Right lobe of liver (tissue), 6 donors: ENCODE data around the gene TARS1. TPM values are rescaled to one million over a fixed set of nuclear protein-coding genes. Genes with fewer than 3 reads are reported as not detected.

ENCODE experiments used
- ATAC-seq, 4 donors: fragments of 200-7000 bp; cut with Tn5 transposase; one replicate each; pipeline ENCODE4 v1.9.1; 2020; ENCODE audit warnings: mild to moderate bottlenecking in 4 of 4, moderate library complexity in 4 of 4
- DNase-seq, 3 donors: peaks; one replicate each; pipeline ENCODE4 v3.0.0-alpha.2; 2020
- H3K27ac ChIP-seq, 3 donors: fragments of 200-600 bp; one replicate each; pipeline ENCODE4 v1.8.0; 2022
- H3K27me3 ChIP-seq, 2 donors: fragments of 200-600 bp; one replicate each; pipeline ENCODE4 v1.8.0; 2022
- H3K36me3 ChIP-seq, 4 donors: fragments of 200-600 bp; sonication (generic) in 1 of 4; one replicate each; pipeline versions ENCODE4 v1.5.1 to v1.8.0; 2017 to 2022; ENCODE audit warnings: control low read depth in 1 of 4
- H3K4me1 ChIP-seq, 4 donors: fragments of 200-600 bp; sonication (generic) in 1 of 4; one replicate each; pipeline versions ENCODE4 v1.5.1 to v1.8.0; 2017 to 2022; ENCODE audit warnings: control low read depth in 1 of 4
- H3K4me3 ChIP-seq, 3 donors: fragments of 200-600 bp; one replicate each; pipeline ENCODE4 v1.8.0; 2022
- H3K9me3 ChIP-seq, 4 donors: fragments of 200-600 bp; sonication (generic) in 1 of 4; one replicate each; pipeline versions ENCODE4 v1.5.1 to v1.8.0; 2017 to 2022; ENCODE audit warnings: control low read depth in 1 of 4
- POLR2A ChIP-seq: fragments of 450-650 bp; IDR thresholded peaks from one replicate; pipeline ENCODE4 v1.6.1; 2017; ENCODE audit warnings: antibody characterized with exemption, mild to moderate bottlenecking
- WGBS: methylation state at CpG from one replicate; pipeline ENCODE4 v1.1.6; 2018; ENCODE audit warnings: low coverage, low lambda C conversion rate; ENCODE audit not compliant: insufficient coverage; ENCODE audit errors: missing lambda C conversion rate; 5-methylcytosine and 5-hydroxymethylcytosine counted together
- intact Hi-C, 2 donors: fragments of 100-400 bp; cut with DNase I; formaldehyde crosslinking; loops; one replicate each; pipeline versions ENCODE4 v1.11.2 to v1.14.1; 2022
- total RNA-seq, 6 experiments: library from RNA; depleted of rRNA in 2 of 6; stranded (reverse); fragments of >200 nt in 2 of 6; fragmentation: NEBNext Ultra II Directional in 3 of 6; extraction: Animal tissue kit (Norgen Biotek cat#: 25700) in 3 of 6; gene quantifications; one replicate each; pipeline versions ENCODE4 v1.1.0 to v1.2.4, GENCODE V29; 2016 to 2023
- TF ChIP-seq, protein P1 (sequence below), 4 donors: fragments of 200-600 bp in 3 of 4; fragments of 450-650 bp in 1 of 4; IDR thresholded peaks; one replicate each; pipeline versions ENCODE4 v1.5.1 to v1.8.0; 2016 to 2022; ENCODE audit warnings: antibody characterized with exemption in 4 of 4, mild to moderate bottlenecking in 2 of 4
- donor health status: DM: no; HTN: yes; CAD: no.
- donor health status: DM: no; HTN: no; CAD: no.
- donor health status: DM: no; HTN: no; CAD: no.
- donor health status: DM: no; HTN: yes; CAD: no.
- donor health status: DM: no; HTN: yes; CAD: no.

The TARS1 gene
- total RNA-seq, 6 experiments from 2014 or later: 43.2 to 118 (median 98.3) TPM

DNA sequence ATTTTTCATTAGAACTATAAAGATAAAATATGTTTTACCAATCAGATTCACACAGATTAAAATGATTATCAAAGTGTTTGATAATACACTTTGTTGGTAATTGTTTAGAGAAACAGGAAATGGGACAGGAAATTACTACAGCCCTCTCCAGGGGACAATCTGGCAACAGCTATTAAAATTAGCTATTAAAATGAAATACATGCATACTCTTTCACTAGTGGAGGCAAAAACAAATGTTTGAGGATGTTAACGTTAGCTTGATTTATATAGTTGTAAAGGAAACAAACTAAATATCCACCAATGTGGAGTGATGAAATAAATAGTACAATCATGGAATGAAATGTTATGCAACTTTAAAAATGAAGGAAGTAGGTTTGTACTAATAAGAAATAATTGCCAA, 53.7 kb downstream of the TARS1 start:
- H3K4me1 ChIP-seq: no peaks in the 10 kb centered on the region
- DNase-seq (no peak), ATAC-seq (no peak)
- no peak overlapping the region for H3K27ac ChIP-seq
- no peak overlapping the region for H3K4me3 ChIP-seq
- intact Hi-C loops: no loop called here
- no peaks in the 10 kb centered on the region for H3K27me3 ChIP-seq
- no peaks in the 10 kb centered on the region for H3K36me3 ChIP-seq
- 57% methylated on average over 1 of the region's 1 CpG for WGBS
- no peak for TF ChIP-seq POLR2A
- TF ChIP-seq, protein P1, sequence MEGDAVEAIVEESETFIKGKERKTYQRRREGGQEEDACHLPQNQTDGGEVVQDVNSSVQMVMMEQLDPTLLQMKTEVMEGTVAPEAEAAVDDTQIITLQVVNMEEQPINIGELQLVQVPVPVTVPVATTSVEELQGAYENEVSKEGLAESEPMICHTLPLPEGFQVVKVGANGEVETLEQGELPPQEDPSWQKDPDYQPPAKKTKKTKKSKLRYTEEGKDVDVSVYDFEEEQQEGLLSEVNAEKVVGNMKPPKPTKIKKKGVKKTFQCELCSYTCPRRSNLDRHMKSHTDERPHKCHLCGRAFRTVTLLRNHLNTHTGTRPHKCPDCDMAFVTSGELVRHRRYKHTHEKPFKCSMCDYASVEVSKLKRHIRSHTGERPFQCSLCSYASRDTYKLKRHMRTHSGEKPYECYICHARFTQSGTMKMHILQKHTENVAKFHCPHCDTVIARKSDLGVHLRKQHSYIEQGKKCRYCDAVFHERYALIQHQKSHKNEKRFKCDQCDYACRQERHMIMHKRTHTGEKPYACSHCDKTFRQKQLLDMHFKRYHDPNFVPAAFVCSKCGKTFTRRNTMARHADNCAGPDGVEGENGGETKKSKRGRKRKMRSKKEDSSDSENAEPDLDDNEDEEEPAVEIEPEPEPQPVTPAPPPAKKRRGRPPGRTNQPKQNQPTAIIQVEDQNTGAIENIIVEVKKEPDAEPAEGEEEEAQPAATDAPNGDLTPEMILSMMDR (IDR thresholded peaks at IDR 0.05): no peak
- no peaks in the 10 kb centered on the region for H3K9me3 ChIP-seq

DNA sequence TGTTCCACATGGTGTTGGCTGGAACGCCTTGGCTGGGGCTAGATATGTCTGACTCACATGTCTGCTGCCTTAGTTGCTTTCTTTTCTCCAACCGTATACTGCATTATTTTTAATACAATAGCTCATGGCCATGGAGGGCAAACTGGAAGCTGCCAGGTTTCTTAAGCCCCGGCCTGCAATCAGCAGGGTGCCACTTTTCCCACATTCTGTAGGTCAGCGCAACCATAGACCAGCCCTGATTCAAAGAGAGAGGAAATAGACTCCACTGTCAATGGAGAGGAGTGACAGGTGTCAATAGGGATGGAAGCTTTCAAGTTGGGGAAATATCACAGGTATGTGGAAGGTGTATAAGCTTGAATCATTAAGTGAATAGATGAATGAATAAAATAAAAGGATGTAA, 60.5 kb downstream of the TARS1 start:
- no peak for DNase-seq
- 93% methylated on average over 4 of the region's 4 CpGs for WGBS
- no peak overlapping the region for H3K4me3 ChIP-seq
- intact Hi-C loops: no loop called here
- no peak overlapping the region for H3K27ac ChIP-seq
- H3K9me3 ChIP-seq: no peaks in the 10 kb centered on the region
- H3K36me3 ChIP-seq: no peaks in the 10 kb centered on the region
- H3K27me3 ChIP-seq: no peaks in the 10 kb centered on the region
- no peak for ATAC-seq
- H3K4me1 ChIP-seq: no peaks in the 10 kb centered on the region
- TF ChIP-seq, protein P1 (IDR thresholded peaks at IDR 0.05): no peak
- no peak for TF ChIP-seq POLR2A

- intact Hi-C loops: no loop called here
- ATAC-seq: no peak
- H3K9me3 ChIP-seq: no peaks in the 10 kb centered on the region
- 95% methylated on average over 11 of the region's 27 CpGs for WGBS
- TF ChIP-seq POLR2A: no peak
- TF ChIP-seq, protein P1 (IDR thresholded peaks at IDR 0.05): no peak
- H3K36me3 ChIP-seq: no peaks in the 10 kb centered on the region
- DNase-seq: no peak
- no peaks in the 10 kb centered on the region for H3K4me1 ChIP-seq
- no peak overlapping the region for H3K27ac ChIP-seq
- H3K4me3 ChIP-seq: no peak overlapping the region
- H3K27me3 ChIP-seq: no peaks in the 10 kb centered on the region
These were observed 61.1 kb downstream of the TARS1 start for GRCh38 chr5:33501899-33502298.

DNA sequence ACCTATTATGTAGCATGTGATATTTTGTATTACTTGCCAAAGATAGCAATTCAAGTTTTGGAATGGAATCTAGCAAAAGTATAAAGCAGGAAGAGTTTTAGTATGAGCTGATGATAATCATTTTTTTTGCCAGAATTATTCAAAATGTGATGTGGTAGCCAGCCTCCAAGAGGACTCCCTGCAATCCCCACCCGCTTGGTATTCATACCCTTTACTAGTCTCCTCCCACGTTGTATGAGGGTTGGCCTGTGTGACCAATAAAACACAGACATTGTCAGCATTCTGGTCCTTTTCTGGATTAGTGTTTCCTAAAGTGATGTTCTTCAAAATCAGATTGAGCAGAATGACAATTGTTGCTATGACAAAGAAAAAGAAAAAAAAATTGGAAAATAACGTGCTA, 63.8 kb downstream of the TARS1 start:
- H3K36me3 ChIP-seq: no peaks in the 10 kb centered on the region
- no peaks in the 10 kb centered on the region for H3K9me3 ChIP-seq
- H3K27ac ChIP-seq: no peak overlapping the region
- WGBS: 82% methylated on average over 3 of the region's 3 CpGs
- no peaks in the 10 kb centered on the region for H3K27me3 ChIP-seq
- TF ChIP-seq, protein P1 (IDR thresholded peaks at IDR 0.05): no peak
- TF ChIP-seq POLR2A: no peak
- no peak overlapping the region for H3K4me3 ChIP-seq
- no peaks in the 10 kb centered on the region for H3K4me1 ChIP-seq
- DNase-seq (no peak), ATAC-seq (no peak)
- intact Hi-C loops: no loop called here

DNA sequence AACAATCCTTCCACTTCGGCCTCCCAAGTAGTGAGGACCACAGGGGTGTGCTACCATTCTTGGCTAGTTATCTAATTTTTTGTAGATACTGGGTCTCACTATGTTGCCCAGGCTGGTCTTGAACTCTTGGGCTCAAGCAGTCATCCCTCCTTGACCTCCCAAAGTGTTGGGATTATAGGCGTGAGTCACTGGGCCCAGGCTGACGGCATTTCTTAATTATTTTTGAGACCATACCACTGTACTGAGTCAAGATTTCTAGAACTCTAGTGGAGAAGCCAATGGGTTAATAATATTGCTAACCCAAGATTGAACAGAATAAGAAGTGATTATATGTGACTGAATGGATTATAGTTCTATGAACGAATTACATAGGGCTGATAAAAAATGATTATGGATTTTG, 66.7 kb downstream of the TARS1 start:
- TF ChIP-seq POLR2A: no peak
- no peak overlapping the region for H3K27ac ChIP-seq
- H3K27me3 ChIP-seq: no peaks in the 10 kb centered on the region
- no peaks in the 10 kb centered on the region for H3K4me1 ChIP-seq
- intact Hi-C loops: no loop called here
- DNase-seq (no peak), ATAC-seq (no peak)
- H3K36me3 ChIP-seq: no peaks in the 10 kb centered on the region
- no peak overlapping the region for H3K4me3 ChIP-seq
- 64% methylated on average over 4 of the region's 4 CpGs for WGBS
- H3K9me3 ChIP-seq: no peaks in the 10 kb centered on the region
